Neural cell (in vitro differentiated cells): ENCODE measurements around the gene C1orf74.

Source experiments
- EP300 ChIP-seq: fragments of 450-650 bp; conservative IDR thresholded peaks from 2 replicates; pipeline ENCODE4 v1.6.1; 2014; ENCODE audit warnings: antibody characterized with exemption, mild to moderate bottlenecking, moderate library complexity; ENCODE audit not compliant: poor library complexity, severe bottlenecking
- EZH2 ChIP-seq: fragments of 200-600, 300-800 bp; shearing (Covaris generic), sonication (generic); IDR thresholded peaks from 2 replicates; pipeline ENCODE4 v1.6.1; 2014; ENCODE audit warnings: antibody characterized with exemption, low read length, borderline replicate concordance, mild to moderate bottlenecking; ENCODE audit not compliant: insufficient read depth, poor library complexity, severe bottlenecking
- MXI1 ChIP-seq: fragments of 450-650 bp; conservative IDR thresholded peaks from 2 replicates; pipeline ENCODE4 v1.6.1; 2014; ENCODE audit warnings: antibody characterized with exemption, mild to moderate bottlenecking; ENCODE audit not compliant: poor library complexity, severe bottlenecking
- POLR2AphosphoS5 ChIP-seq: IDR thresholded peaks from 2 replicates; pipeline ENCODE4 v1.6.1; 2012
- SMC3 ChIP-seq: fragments of 450-650 bp; conservative IDR thresholded peaks from 2 replicates; pipeline ENCODE4 v1.6.1; 2014; ENCODE audit warnings: antibody characterized with exemption, mild to moderate bottlenecking, moderate library complexity; ENCODE audit not compliant: poor library complexity
- TF ChIP-seq, protein P1 (sequence below): fragments of 450-650 bp; IDR thresholded peaks from 2 replicates; pipeline ENCODE4 v1.5.1; 2014; ENCODE audit warnings: antibody characterized with exemption, mild to moderate bottlenecking, moderate library complexity; ENCODE audit not compliant: poor library complexity, severe bottlenecking

GRCh38 chr1:209737118-209737505 is 47.2 kb downstream of the C1orf74 start:
- TF ChIP-seq, protein P1, sequence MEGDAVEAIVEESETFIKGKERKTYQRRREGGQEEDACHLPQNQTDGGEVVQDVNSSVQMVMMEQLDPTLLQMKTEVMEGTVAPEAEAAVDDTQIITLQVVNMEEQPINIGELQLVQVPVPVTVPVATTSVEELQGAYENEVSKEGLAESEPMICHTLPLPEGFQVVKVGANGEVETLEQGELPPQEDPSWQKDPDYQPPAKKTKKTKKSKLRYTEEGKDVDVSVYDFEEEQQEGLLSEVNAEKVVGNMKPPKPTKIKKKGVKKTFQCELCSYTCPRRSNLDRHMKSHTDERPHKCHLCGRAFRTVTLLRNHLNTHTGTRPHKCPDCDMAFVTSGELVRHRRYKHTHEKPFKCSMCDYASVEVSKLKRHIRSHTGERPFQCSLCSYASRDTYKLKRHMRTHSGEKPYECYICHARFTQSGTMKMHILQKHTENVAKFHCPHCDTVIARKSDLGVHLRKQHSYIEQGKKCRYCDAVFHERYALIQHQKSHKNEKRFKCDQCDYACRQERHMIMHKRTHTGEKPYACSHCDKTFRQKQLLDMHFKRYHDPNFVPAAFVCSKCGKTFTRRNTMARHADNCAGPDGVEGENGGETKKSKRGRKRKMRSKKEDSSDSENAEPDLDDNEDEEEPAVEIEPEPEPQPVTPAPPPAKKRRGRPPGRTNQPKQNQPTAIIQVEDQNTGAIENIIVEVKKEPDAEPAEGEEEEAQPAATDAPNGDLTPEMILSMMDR: no peak
- TF ChIP-seq MXI1 (no peak), EZH2 (no peak), POLR2AphosphoS5 (no peak), SMC3 (no peak), EP300 (no peak)
